Pancreas (tissue), 10 donors: ENCODE results near the gene KCNN4. TPM values are rescaled to one million over a fixed set of nuclear protein-coding genes. Genes with fewer than 3 reads are reported as not detected.

ENCODE experiments used
- ATAC-seq, 4 donors: fragments of 200-7000 bp; cut with Tn5 transposase; one replicate each; pipeline versions ENCODE4 v1.8.0 to v1.9.1; 2020; ENCODE audit warnings: mild to moderate bottlenecking in 4 of 4, moderate library complexity in 4 of 4
- DNase-seq, 6 donors: peaks; one replicate each; pipeline ENCODE4 v3.0.0-alpha.2; 2020
- FAIRE-seq: peaks from 2 replicates; lab custom pipeline; 2012; peaks lifted over from hg19 to GRCh38; lab: Jason Lieb, UNC
- H3K27ac ChIP-seq, 4 donors: fragments of 200-600 bp; sonication (generic); 1 replicate in 3 of 4; 2 replicates in 1 of 4; pipeline versions ENCODE4 v1.5.0 to v1.8.0; 2020
- H3K27me3 ChIP-seq, 4 donors: fragments of 200-600 bp; one replicate each; pipeline ENCODE4 v1.8.0; 2021
- H3K36me3 ChIP-seq, 3 donors: fragments of 200-600 bp; sonication (generic) in 1 of 3; one replicate each; pipeline versions ENCODE4 v1.5.0 to v1.8.0; 2020 to 2021
- H3K4me1 ChIP-seq, 3 donors: fragments of 200-600 bp; one replicate each; pipeline ENCODE4 v1.8.0; 2021
- H3K4me3 ChIP-seq, 4 donors: fragments of 200-600 bp; sonication (generic) in 2 of 4; one replicate each; pipeline versions ENCODE4 v1.5.0 to v1.8.0; 2020 to 2021
- H3K9me3 ChIP-seq, 4 donors: fragments of 200-600 bp; one replicate each; pipeline ENCODE4 v1.8.0; 2021
- WGBS, 2 donors: extraction: QIAGEN DNeasy Blood & Tissue Kit; methylation state at CpG; one replicate each; pipeline ENCODE4 v1.1.7; 2013; 5-methylcytosine and 5-hydroxymethylcytosine counted together
- intact Hi-C, 3 donors: fragments of 100-400 bp; cut with DNase I; formaldehyde crosslinking; loops; one replicate each; pipeline versions ENCODE4 v1.11.1 to v1.14.2; 2022
- polyA plus RNA-seq, 2 donors: library from polyadenylated mRNA; stranded (reverse); fragments of 200-250 nt; gene quantifications; one replicate each; pipeline ENCODE4 v1.2.3, GENCODE V29; 2013
- total RNA-seq, 6 donors: library from RNA; stranded (reverse); fragmentation: NEBNext Ultra II Directional in 4 of 6; extraction: Animal tissue kit (Norgen Biotek cat#: 25700) in 4 of 6; gene quantifications; one replicate each; pipeline versions ENCODE4 v1.2.1 to v1.2.4, GENCODE V29; 2021 to 2023
- TF ChIP-seq, protein P1 (sequence below), 4 donors: fragments of 200-600 bp; sonication (generic) in 3 of 4; IDR thresholded peaks; one replicate each; pipeline versions ENCODE4 v1.5.0 to v1.8.0; 2021; ENCODE audit warnings: antibody characterized with exemption in 4 of 4
- donor health status: healthy with polysubstance abuse.
- donor health status: DM: no; HTN: no; CAD: no; lungs with moderate emphysema.
- donor health status: DM: no; HTN: no; CAD: no.
- donor health status: control.
- donor health status: control.
- donor health status: Bipolar disorder and iron deficiency.
- donor health status: DM: yes; HTN: yes; CAD: no.
- donor health status: DM: no; HTN: no; CAD: no.
- donor health status: DM: no; HTN: no; CAD: no.
- donor health status: DM: yes; HTN: yes; CAD: no.

Gene KCNN4
- total and polyA plus RNA-seq, 8 donors = 0.43 to 2.6 (median 1.2) TPM

DNA sequence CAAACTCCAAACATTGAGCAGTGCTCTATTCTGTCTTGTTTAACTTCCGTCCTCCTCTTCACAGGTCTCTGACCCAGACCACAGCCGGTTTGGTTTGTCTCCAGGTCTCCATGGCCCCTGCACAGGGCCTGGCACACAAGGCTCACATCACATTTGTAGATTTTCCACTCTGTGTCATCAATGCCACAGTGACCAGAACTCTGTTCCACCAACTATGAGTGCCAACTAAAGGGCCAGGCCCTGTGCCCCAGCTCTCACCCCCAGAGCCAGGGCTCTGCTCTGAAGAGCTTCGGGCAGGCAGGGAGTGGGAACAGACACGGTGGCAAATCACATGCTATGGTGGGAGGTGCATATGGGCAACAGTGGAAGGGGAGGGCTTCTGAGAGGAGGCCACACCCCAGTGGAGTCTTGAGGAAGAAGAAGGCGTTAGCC, 42.0 kb downstream of the KCNN4 start:
- FAIRE-seq (no peak), ATAC-seq (peak in 3 of 4 donors; percentile 64 to 76 (median 64)), DNase-seq (no peak)
- WGBS, 2 donors = 69 to 75% methylated on average over 5 of the region's 5 CpGs
- H3K4me1 ChIP-seq = no peaks in the 10 kb centered on the region
- H3K27me3 ChIP-seq = no peaks in the 10 kb centered on the region
- H3K36me3 ChIP-seq = peaks cover 0 to 61% (median 18%) of the 10 kb centered on the region in 3 donors
- intact Hi-C loops = no loop called here
- H3K27ac ChIP-seq = no peak overlapping the region
- H3K4me3 ChIP-seq = no peak overlapping the region
- H3K9me3 ChIP-seq = no peaks in the 10 kb centered on the region
- TF ChIP-seq, protein P1, sequence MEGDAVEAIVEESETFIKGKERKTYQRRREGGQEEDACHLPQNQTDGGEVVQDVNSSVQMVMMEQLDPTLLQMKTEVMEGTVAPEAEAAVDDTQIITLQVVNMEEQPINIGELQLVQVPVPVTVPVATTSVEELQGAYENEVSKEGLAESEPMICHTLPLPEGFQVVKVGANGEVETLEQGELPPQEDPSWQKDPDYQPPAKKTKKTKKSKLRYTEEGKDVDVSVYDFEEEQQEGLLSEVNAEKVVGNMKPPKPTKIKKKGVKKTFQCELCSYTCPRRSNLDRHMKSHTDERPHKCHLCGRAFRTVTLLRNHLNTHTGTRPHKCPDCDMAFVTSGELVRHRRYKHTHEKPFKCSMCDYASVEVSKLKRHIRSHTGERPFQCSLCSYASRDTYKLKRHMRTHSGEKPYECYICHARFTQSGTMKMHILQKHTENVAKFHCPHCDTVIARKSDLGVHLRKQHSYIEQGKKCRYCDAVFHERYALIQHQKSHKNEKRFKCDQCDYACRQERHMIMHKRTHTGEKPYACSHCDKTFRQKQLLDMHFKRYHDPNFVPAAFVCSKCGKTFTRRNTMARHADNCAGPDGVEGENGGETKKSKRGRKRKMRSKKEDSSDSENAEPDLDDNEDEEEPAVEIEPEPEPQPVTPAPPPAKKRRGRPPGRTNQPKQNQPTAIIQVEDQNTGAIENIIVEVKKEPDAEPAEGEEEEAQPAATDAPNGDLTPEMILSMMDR (IDR thresholded peaks at IDR 0.05) = no peak

DNA sequence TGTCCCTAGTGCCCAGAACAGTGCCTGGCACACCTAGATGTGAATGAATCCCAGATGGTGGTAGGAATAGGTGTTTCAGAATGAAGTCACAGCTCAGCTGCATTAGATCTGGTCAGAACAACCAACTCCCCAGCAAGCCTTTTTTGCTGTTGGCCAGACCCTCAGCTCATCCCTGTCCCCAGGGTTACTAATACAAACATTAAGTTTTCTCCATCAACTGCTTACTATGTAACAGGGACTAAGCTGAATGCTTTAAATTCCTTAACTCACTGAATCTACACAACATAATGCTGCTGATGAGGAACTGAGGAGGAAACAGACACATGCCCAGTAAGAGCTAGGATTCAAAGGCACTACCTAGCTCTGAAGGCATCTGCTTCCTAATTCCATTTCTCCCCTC, 44.8 kb downstream of the KCNN4 start:
- TF ChIP-seq, protein P1 (IDR thresholded peaks at IDR 0.05) = no peak
- intact Hi-C loops = no loop called here
- DNase-seq (no peak), ATAC-seq (no peak), FAIRE-seq (no peak)
- Histone ChIP-seq H3K27me3 (no peaks in the 10 kb centered on the region), H3K36me3 (peaks cover 2 to 73% (median 15%) of the 10 kb centered on the region in 3 donors), H3K27ac (no peak overlapping the region), H3K9me3 (no peaks in the 10 kb centered on the region), H3K4me1 (no peaks in the 10 kb centered on the region), H3K4me3 (no peak overlapping the region)

DNA sequence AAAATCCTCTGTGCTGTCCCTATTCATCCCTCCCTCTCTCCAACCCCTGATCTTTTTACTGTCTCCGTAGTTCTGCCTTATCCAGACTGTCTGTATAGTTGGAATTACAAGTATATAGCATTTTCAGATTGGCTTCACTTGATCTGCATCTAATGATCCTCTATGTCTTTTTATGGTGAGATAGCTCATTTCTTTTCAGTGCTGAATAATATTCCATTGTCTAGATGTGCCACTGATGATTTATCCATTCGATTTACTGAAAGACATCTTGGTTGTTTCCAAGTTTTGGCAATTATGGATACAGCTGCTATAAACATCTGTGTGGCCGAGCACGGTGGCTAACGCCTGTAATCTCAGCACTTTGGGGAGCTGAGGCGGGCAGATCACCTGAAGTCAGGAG, 45.8 kb downstream of the KCNN4 start:
- TF ChIP-seq, protein P1 (IDR thresholded peaks at IDR 0.05) = no peak
- H3K9me3 ChIP-seq = no peaks in the 10 kb centered on the region
- no peak overlapping the region for H3K4me3 ChIP-seq
- 96 to 98% methylated on average over 6 of the region's 6 CpGs for WGBS, 2 donors
- H3K36me3 ChIP-seq = peaks cover 2 to 66% (median 15%) of the 10 kb centered on the region in 3 donors
- no peak overlapping the region for H3K27ac ChIP-seq
- FAIRE-seq (no peak), DNase-seq (no peak), ATAC-seq (no peak)
- intact Hi-C loops = no loop called here
- H3K27me3 ChIP-seq = no peaks in the 10 kb centered on the region
- H3K4me1 ChIP-seq = no peaks in the 10 kb centered on the region

DNA sequence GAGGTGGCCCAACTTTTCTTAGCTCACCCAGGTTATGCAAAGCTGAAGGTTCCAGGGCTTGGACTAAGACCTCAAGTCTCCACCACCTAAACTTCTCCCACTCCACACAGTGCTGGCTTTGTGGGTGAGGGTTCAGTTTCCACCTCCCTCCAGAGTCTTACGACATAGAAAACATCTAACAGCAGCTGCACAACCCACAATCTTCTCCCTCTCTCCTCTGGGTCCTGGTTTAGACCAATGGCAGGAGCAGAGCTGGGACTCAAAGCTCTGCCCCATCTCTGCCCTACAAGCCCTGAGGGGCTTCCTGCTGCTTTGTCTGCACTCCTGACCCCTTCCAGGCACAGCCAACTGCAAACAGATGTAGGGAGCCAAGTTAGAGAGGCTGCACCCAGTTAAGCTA, 48.9 kb downstream of the KCNN4 start:
- intact Hi-C loops = no loop called here
- Histone ChIP-seq H3K27me3 (no peaks in the 10 kb centered on the region), H3K27ac (no peak overlapping the region), H3K4me1 (no peaks in the 10 kb centered on the region), H3K9me3 (no peaks in the 10 kb centered on the region), H3K36me3 (peaks cover 2 to 35% (median 5%) of the 10 kb centered on the region in 3 donors), H3K4me3 (no peak overlapping the region)
- 88 to 97% methylated on average over 1 of the region's 1 CpG for WGBS, 2 donors
- FAIRE-seq = no peak
- TF ChIP-seq, protein P1 (IDR thresholded peaks at IDR 0.05) = no peak
- DNase-seq = no peak
- ATAC-seq = no peak

DNA sequence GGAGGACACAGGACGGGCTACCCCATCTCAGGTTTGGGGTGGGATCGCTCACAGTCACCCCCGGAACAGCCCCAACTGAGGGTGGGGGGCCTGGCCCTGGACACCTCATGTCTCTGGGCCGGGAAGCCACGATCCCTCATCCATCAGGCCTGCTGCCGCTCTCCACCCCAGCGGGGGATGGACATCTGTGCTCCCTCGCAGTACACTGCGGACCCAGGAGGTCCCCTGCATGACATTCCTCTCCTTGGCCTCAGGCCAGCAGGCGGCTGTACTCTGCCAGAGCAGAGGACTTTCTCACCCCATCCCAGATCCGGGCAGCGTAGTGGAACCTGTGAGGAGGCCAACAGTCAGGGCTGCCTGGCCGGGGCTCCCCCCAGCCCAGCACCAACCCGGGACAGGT, 49.4 kb downstream of the KCNN4 start:
- DNase-seq (peak in 3 of 6 donors; percentile 38 to 70 (median 58)), ATAC-seq (no peak), FAIRE-seq (no peak)
- Histone ChIP-seq H3K4me3 (no peak overlapping the region), H3K27me3 (no peaks in the 10 kb centered on the region), H3K9me3 (no peaks in the 10 kb centered on the region), H3K4me1 (no peaks in the 10 kb centered on the region), H3K27ac (no peak overlapping the region), H3K36me3 (peaks cover 2 to 30% (median 3%) of the 10 kb centered on the region in 3 donors)
- 87 to 90% methylated on average over 14 of the region's 14 CpGs for WGBS, 2 donors
- TF ChIP-seq, protein P1 (IDR thresholded peaks at IDR 0.05) = no peak
- intact Hi-C loops = no loop called here
